IMR-90 (cell line): ENCODE data around the gene ELMO1.

ENCODE experiments used
- MAZ ChIP-seq: IDR thresholded peaks from 2 replicates; pipeline ENCODE4 v1.6.1; 2012; ENCODE audit warnings: low read depth, mild to moderate bottlenecking, low read length, improper control_type of control experiment, moderate library complexity, borderline replicate concordance
- NFE2L2 ChIP-seq: fragments of 150-350 bp; IDR thresholded peaks from 2 replicates; pipeline ENCODE4 v1.6.1; 2016; ENCODE audit warnings: low read depth, mild to moderate bottlenecking, low read length
- POLR2A ChIP-seq: IDR thresholded peaks from 2 replicates; pipeline ENCODE4 v1.6.1; 2012; ENCODE audit warnings: mild to moderate bottlenecking, low read depth, low read length
- RAD21 ChIP-seq: IDR thresholded peaks from 2 replicates; pipeline ENCODE4 v1.6.1; 2012; ENCODE audit warnings: low read length, improper control_type of control experiment
- RCOR1 ChIP-seq: IDR thresholded peaks from 2 replicates; pipeline ENCODE4 v1.6.1; 2012; ENCODE audit warnings: mild to moderate bottlenecking, low read length, improper control_type of control experiment; ENCODE audit not compliant: insufficient replicate concordance
- RFX5 ChIP-seq: IDR thresholded peaks from 2 replicates; pipeline ENCODE4 v1.8.0; 2012; ENCODE audit warnings: low read depth, mild to moderate bottlenecking, low read length, moderate library complexity
- TF ChIP-seq, protein P1 (sequence below): conservative IDR thresholded peaks from 2 replicates; pipeline ENCODE4 v1.5.1; 2012; ENCODE audit warnings: mild to moderate bottlenecking, low read depth, low read length, improper control_type of control experiment

GRCh38 chr7:37201003-37201875 is 247.4 kb downstream of the ELMO1 start:
- no peak for TF ChIP-seq NFE2L2
- TF ChIP-seq, protein P1, sequence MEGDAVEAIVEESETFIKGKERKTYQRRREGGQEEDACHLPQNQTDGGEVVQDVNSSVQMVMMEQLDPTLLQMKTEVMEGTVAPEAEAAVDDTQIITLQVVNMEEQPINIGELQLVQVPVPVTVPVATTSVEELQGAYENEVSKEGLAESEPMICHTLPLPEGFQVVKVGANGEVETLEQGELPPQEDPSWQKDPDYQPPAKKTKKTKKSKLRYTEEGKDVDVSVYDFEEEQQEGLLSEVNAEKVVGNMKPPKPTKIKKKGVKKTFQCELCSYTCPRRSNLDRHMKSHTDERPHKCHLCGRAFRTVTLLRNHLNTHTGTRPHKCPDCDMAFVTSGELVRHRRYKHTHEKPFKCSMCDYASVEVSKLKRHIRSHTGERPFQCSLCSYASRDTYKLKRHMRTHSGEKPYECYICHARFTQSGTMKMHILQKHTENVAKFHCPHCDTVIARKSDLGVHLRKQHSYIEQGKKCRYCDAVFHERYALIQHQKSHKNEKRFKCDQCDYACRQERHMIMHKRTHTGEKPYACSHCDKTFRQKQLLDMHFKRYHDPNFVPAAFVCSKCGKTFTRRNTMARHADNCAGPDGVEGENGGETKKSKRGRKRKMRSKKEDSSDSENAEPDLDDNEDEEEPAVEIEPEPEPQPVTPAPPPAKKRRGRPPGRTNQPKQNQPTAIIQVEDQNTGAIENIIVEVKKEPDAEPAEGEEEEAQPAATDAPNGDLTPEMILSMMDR: peak; percentile 87
- no peak for TF ChIP-seq RFX5
- TF ChIP-seq RCOR1: no peak
- TF ChIP-seq RAD21: peak; percentile 52
- TF ChIP-seq MAZ: no peak; the same call in 1 of the 2 replicates
- TF ChIP-seq POLR2A: no peak
